OCI-LY7 (cell line): ENCODE data around the gene EMC8. TPM values are rescaled to one million over a fixed set of nuclear protein-coding genes. Genes with fewer than 3 reads are reported as not detected.

Source experiments
- BruUV-seq: library from RNA; stranded (reverse); fragments of 400-500 nt; replicated peaks from 2 replicates; lab custom pipeline; 2021; lab: Mats Ljungman, UMichigan
- CTCF ChIA-PET: fragments of 300-600 bp; sonication (Branson Sonifier 250); formaldehyde crosslinking; loops from one replicate; lab custom pipeline; 2022; ENCODE audit warnings: antibody characterized with exemption; ENCODE audit not compliant: unreplicated experiment; lab: Charles Lee
- POLR2A ChIA-PET: fragments of 300-600 bp; sonication (Branson Sonifier 250); formaldehyde crosslinking; loops from one replicate; lab custom pipeline; 2022; ENCODE audit warnings: antibody characterized with exemption; lab: Charles Lee
- DNase-seq: peaks from one replicate; pipeline ENCODE4 v3.0.0-alpha.2; 2015; ENCODE audit warnings: low spot score
- H2AFZ ChIP-seq: fragments of 200-600 bp; sonication (generic), shearing (Covaris generic); 2 replicates; pipeline ENCODE4 v1.6.1; 2014; ENCODE audit warnings: mild to moderate bottlenecking, antibody characterized with exemption, low read length, moderate library complexity
- H3K27ac ChIP-seq: fragments of 200-600 bp; sonication (generic); 2 replicates; pipeline ENCODE4 v1.5.1; 2014; ENCODE audit warnings: mixed run types, low read depth, mild to moderate bottlenecking, moderate library complexity, low read length, inconsistent platforms; ENCODE audit not compliant: poor library complexity, severe bottlenecking
- H3K36me3 ChIP-seq: fragments of 200-600 bp; sonication (generic); 2 replicates; pipeline ENCODE4 v1.6.1; 2014; ENCODE audit warnings: mild to moderate bottlenecking, antibody characterized with exemption, low read length, moderate library complexity, mixed read lengths; ENCODE audit not compliant: insufficient read depth
- H3K4me1 ChIP-seq: fragments of 200-600 bp; sonication (generic); 2 replicates; pipeline ENCODE4 v1.5.1; 2014; ENCODE audit warnings: mild to moderate bottlenecking, low read length; ENCODE audit not compliant: insufficient read depth, poor library complexity, severe bottlenecking
- H3K4me2 ChIP-seq: fragments of 200-600 bp; sonication (generic); 2 replicates; pipeline ENCODE4 v1.6.1; 2014; ENCODE audit warnings: mild to moderate bottlenecking, low read length
- H3K4me3 ChIP-seq: fragments of 200-600 bp; sonication (generic); 2 replicates; pipeline ENCODE4 v1.5.1; 2014; ENCODE audit warnings: mild to moderate bottlenecking, low read depth, low read length; ENCODE audit not compliant: poor library complexity, severe bottlenecking
- H3K79me2 ChIP-seq: fragments of 200-600 bp; sonication (generic); 2 replicates; pipeline ENCODE4 v1.6.1; 2016; ENCODE audit warnings: low read depth, mild to moderate bottlenecking, low read length, moderate library complexity, mixed read lengths; ENCODE audit not compliant: insufficient read depth
- H3K9me2 ChIP-seq: fragments of 200-600 bp; sonication (generic); 2 replicates; pipeline ENCODE4 v1.6.1; 2016; ENCODE audit warnings: mild to moderate bottlenecking, low read length, mixed read lengths; ENCODE audit not compliant: insufficient read depth
- H3K9me3 ChIP-seq: fragments of 200-600 bp; sonication (generic); 2 replicates; pipeline ENCODE4 v1.6.1; 2014; ENCODE audit warnings: mild to moderate bottlenecking, mixed run types, low read length, mixed read lengths
- H4K20me1 ChIP-seq: fragments of 200-600 bp; sonication (generic); 2 replicates; pipeline ENCODE4 v1.6.1; 2014; ENCODE audit warnings: mild to moderate bottlenecking, antibody characterized with exemption, low read length, moderate library complexity, mixed read lengths; ENCODE audit not compliant: insufficient read depth
- CTCF ChIP-seq: fragments of 200-600 bp; sonication (generic); conservative IDR thresholded peaks from 2 replicates; pipeline ENCODE4 v1.5.1; 2014; ENCODE audit warnings: mild to moderate bottlenecking, antibody characterized with exemption, low read length, moderate library complexity, mixed read lengths
- EZH2phosphoT487 ChIP-seq: fragments of 200-600 bp; sonication (generic); IDR thresholded peaks from 2 replicates; pipeline ENCODE4 v1.6.1; 2018; ENCODE audit warnings: low read depth, borderline replicate concordance, mild to moderate bottlenecking, mixed run types, antibody characterized with exemption, low read length, moderate library complexity, mixed read lengths
- intact Hi-C: fragments of 100-400 bp; cut with micrococcal nuclease; formaldehyde crosslinking; loops from one replicate; pipeline ENCODE4 v1.10.0; 2022; ENCODE audit not compliant: unreplicated experiment
- total RNA-seq, 2 experiments: library from RNA; depleted of rRNA in 1 of 2; stranded (reverse); fragments of >200 nt in 1 of 2; shearing (Covaris generic) in 1 of 2; gene quantifications; 2 replicates each; pipeline ENCODE4 v1.2.3, GENCODE V29; 2014 to 2022

Gene EMC8
- total RNA-seq, 2 experiments from 2014 or later = 47.5 to 54.0 TPM

DNA sequence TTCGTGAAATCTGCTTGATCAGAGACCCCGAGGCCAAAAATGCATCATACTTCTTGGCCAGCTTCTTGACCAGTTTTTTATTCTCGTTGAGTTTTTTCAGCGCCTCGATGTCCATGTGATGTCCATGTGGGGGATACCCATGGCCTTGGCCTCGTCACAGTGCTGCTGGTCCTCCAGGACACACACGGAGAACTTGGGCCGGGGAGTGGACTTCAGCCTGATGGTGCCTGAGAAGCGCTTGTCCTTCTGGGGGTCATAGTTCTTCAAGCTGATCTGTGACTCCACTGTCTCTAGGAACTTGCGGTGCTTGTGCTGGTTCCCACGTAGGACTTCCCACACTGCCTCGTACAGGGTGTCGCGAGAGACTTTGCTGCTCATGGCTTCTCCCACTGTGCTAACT, 16.8 kb upstream of the EMC8 start:
- TF ChIP-seq EZH2phosphoT487 (no peak), CTCF (no peak)
- intact Hi-C loops = no loop called here
- Histone ChIP-seq H3K4me1 (peaks cover 3% of the 10 kb centered on the region), H2AFZ (no peak overlapping the region), H3K4me2 (no peak overlapping the region), H3K79me2 (no peaks in the 10 kb centered on the region), H4K20me1 (no peaks in the 10 kb centered on the region), H3K27ac (no peak overlapping the region), H3K4me3 (no peak overlapping the region), H3K9me2 (no peaks in the 10 kb centered on the region), H3K36me3 (no peaks in the 10 kb centered on the region), H3K9me3 (no peaks in the 10 kb centered on the region)
- POLR2A ChIA-PET = no interaction called here
- no peak for DNase-seq
- no TSS peak for BruUV-seq
- CTCF ChIA-PET = no interaction called here

GRCh38 chr16:85812811-85813700, 13.7 kb upstream of the EMC8 start:
- H3K9me2 ChIP-seq = no peaks in the 10 kb centered on the region
- POLR2A ChIA-PET = no interaction called here
- no peaks in the 10 kb centered on the region for H3K9me3 ChIP-seq
- H3K27ac ChIP-seq = no peak overlapping the region
- no peak for TF ChIP-seq CTCF
- TF ChIP-seq EZH2phosphoT487 = no peak
- no peak overlapping the region for H3K4me2 ChIP-seq
- DNase-seq = no peak
- BruUV-seq = no TSS peak
- H2AFZ ChIP-seq = no peak overlapping the region
- H3K4me3 ChIP-seq = no peak overlapping the region
- H3K4me1 ChIP-seq = no peaks in the 10 kb centered on the region
- H3K79me2 ChIP-seq = no peaks in the 10 kb centered on the region
- intact Hi-C loops = no loop called here
- no peaks in the 10 kb centered on the region for H3K36me3 ChIP-seq
- no peaks in the 10 kb centered on the region for H4K20me1 ChIP-seq
- CTCF ChIA-PET = no interaction called here
